NCI-H2171 (cell line): ENCODE measurements around the gene MIS12.

Experiments used
- DNase-seq: peaks from one replicate; lab custom pipeline; 2025; lab: John Stamatoyannopoulos, UW

The MIS12 gene

GRCh38 chr17:5486206-5487124 lies at the start of gene MIS12:
TSS of gene MIS12 (plus strand) at chr17:5486566. CDS start at chr17:5488863, 2,297 bp downstream.
- DNase-seq: peak; percentile 98

- DNase-seq: no peak
These were observed 48.5 kb upstream of the MIS12 start for GRCh38 chr17:5437721-5438317.

GRCh38 chr17:5438716-5439445 lies 47.5 kb upstream of the MIS12 start, which contains the start of gene C1QBP:
TSS of gene C1QBP (minus strand) at chr17:5439155. CDS start at chr17:5439073, 82 bp downstream.
- peak; percentile 89 for DNase-seq

GRCh38 chr17:5439446-5439764 lies 47.0 kb upstream of the MIS12 start:
- no peak for DNase-seq

GRCh38 chr17:5443728-5444127 lies 42.6 kb upstream of the MIS12 start:
- DNase-seq: no peak

GRCh38 chr17:5444209-5444608 lies 42.2 kb upstream of the MIS12 start:
- DNase-seq: no peak

- DNase-seq: no peak
These were observed 39.6 kb upstream of the MIS12 start for GRCh38 chr17:5446786-5447185.

GRCh38 chr17:5464717-5465507 lies 21.5 kb upstream of the MIS12 start:
- DNase-seq: no peak

- DNase-seq: no peak
These were observed 20.1 kb upstream of the MIS12 start for GRCh38 chr17:5466295-5466694.

- DNase-seq: no peak
These were observed 18.9 kb upstream of the MIS12 start for GRCh38 chr17:5467416-5467815.

GRCh38 chr17:5468075-5468473 lies 18.3 kb upstream of the MIS12 start:
- no peak for DNase-seq

GRCh38 chr17:5472511-5472910 lies 13.9 kb upstream of the MIS12 start:
- DNase-seq: no peak

- DNase-seq: no peak
These were observed 12.5 kb upstream of the MIS12 start for GRCh38 chr17:5473906-5474305.

GRCh38 chr17:5478992-5479391 lies 7.4 kb upstream of the MIS12 start:
- no peak for DNase-seq

- no peak for DNase-seq
These were observed 5.4 kb upstream of the MIS12 start for GRCh38 chr17:5480962-5481361.

- DNase-seq: no peak
These were observed 4.9 kb upstream of the MIS12 start for GRCh38 chr17:5481451-5481850.

GRCh38 chr17:5485270-5486205 lies 828 bp upstream of the MIS12 start, which contains the start of gene DERL2:
TSS of gene DERL2 (minus strand) at chr17:5486178. CDS start at chr17:5486161, 17 bp downstream.
- DNase-seq: peak; percentile 14

GRCh38 chr17:5488752-5489151 lies 2.4 kb downstream of the MIS12 start:
- no peak for DNase-seq

- DNase-seq: no peak
These were observed 6.6 kb downstream of the MIS12 start for GRCh38 chr17:5492970-5493369.

- peak; percentile 26 for DNase-seq
These were observed 13.3 kb downstream of the MIS12 start for GRCh38 chr17:5499476-5500231.
